ENCODE data around the gene HSD17B2. TPM values are rescaled to one million over a fixed set of nuclear protein-coding genes. Genes with fewer than 3 reads are reported as not detected.
A peak's percentile ranks its signal among the peaks of the same experiment; 100 is the strongest.

The HSD17B2 gene
- total and polyA plus RNA-seq, 2 of the 4 experiments (the other 2 are of a cell fraction) = 0.12 to 0.18 TPM

DNA sequence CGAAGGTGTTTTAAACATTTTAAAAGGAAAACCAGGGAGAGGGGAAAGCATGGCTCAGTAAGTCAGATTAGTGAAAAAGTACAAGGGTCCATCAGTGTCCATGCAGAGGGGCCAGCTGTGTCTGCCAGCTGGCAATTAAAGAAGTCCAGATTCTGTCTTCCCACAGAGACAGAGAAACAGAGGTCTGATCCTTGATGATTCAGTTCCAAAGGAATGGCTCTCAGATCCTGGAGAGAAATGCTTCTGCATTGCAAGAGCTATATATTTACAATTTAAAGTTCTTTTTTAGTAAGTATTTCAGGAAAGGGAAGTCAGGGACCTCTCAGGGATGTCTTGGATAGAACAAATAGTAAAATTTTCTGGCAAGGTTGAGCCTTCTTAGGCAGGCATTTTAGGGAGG lies 56.2 kb downstream of the HSD17B2 start:
- no TSS peak for BruUV-seq (replicated peaks)
- Histone ChIP-seq H3K79me1 (ENCODE audit: low read depth in 1 of 2, low read length in 2 of 2) (no peaks in the 10 kb centered on the region), H3K9ac (ENCODE audit: low read depth, low read length) (peak overlapping the region; percentile 45; the same call in 1 of the 2 replicates), H2AK9ac (replicated peaks; ENCODE audit: low read depth, low read length, poor library complexity) (no peak overlapping the region), H3K9me3 (ENCODE audit: control insufficient read depth, insufficient read depth, low read length) (no peaks in the 10 kb centered on the region), H3K4ac (ENCODE audit: low read depth, low read length) (peak overlapping the region; percentile 90), H3K14ac (replicated peaks; ENCODE audit: low read depth, low read length) (peak overlapping the region; percentile 78; the same call in 1 of the 2 replicates), H3K4me2 (ENCODE audit: low read depth, low read length) (peak overlapping the region; percentile 58), H3K27me3 (ENCODE audit: control insufficient read depth, insufficient read depth, low read length) (no peaks in the 10 kb centered on the region), H3K56ac (ENCODE audit: extremely low read depth, insufficient read depth, low read length) (0 out of 2 replicates have a peak overlapping the region, but pooled peaks have one; percentile 50), H3K18ac (ENCODE audit: low read depth, low read length) (peak overlapping the region; percentile 90), H4K20me1 (ENCODE audit: insufficient read depth, low read length) (no peaks in the 10 kb centered on the region; the same call in 1 of the 2 replicates), H2BK15ac (ENCODE audit: low read depth, low read length) (peak overlapping the region; percentile 94; the same call in 2 of the 3 replicates), H3K23ac (ENCODE audit: low read depth, low read length) (peak overlapping the region; percentile 80; the same call in 1 of the 2 replicates), H2BK5ac (ENCODE audit: low read depth, low read length, poor library complexity, severe bottlenecking) (peak overlapping the region; percentile 80), H3K4me3 (ENCODE audit: insufficient read depth, low read depth, low read length) (no peak overlapping the region), H3K9me1 (ENCODE audit: insufficient read depth, low read length) (peaks cover 6% of the 10 kb centered on the region; the same call in 1 of the 2 replicates), H3K4me1 (ENCODE audit: control insufficient read depth, insufficient read depth, low read length) (peaks cover 16% of the 10 kb centered on the region), H2BK20ac (ENCODE audit: low read depth, low read length) (peak overlapping the region; percentile 92), H3K27ac (ENCODE audit: insufficient read depth, low read length) (peak overlapping the region; percentile 96), H4K8ac (ENCODE audit: low read depth in 2 of 2, low read length in 2 of 2) (peak overlapping the region; percentile 74 to 79; a peak in 2 of 4 replicates), H4K91ac (ENCODE audit: insufficient read depth, low read depth, low read length) (peak overlapping the region; percentile 88), H2AK5ac (ENCODE audit: low read depth, low read length) (peak overlapping the region; percentile 86; the same call in 1 of the 2 replicates), H4K5ac (ENCODE audit: low read depth, low read length) (peak overlapping the region; percentile 91), H2BK120ac (ENCODE audit: low read depth, low read length) (peak overlapping the region; percentile 95), H2AFZ (replicated peaks; ENCODE audit: low read length, poor library complexity) (no peak overlapping the region), H3K36me3 (ENCODE audit: control insufficient read depth, insufficient read depth, low read length) (0 out of 2 replicates have a peak, but pooled peaks cover 2% of the 10 kb centered on the region)
- intact Hi-C loops (cut with micrococcal nuclease) = no loop called here
- dilution Hi-C loops (cut with HindIII; ENCODE audit: low sequenced_read_pairs, unreplicated experiment) = no loop called here
- DNase-seq = peak; percentile 64
- TF ChIP-seq CHD1 (IDR thresholded peaks at IDR 0.05; ENCODE audit: low read depth, low read length) = no peak
- no peak for TF ChIP-seq NFE2L2 (IDR thresholded peaks at IDR 0.05; ENCODE audit: low read depth, low read length)
- TF ChIP-seq, protein P1, sequence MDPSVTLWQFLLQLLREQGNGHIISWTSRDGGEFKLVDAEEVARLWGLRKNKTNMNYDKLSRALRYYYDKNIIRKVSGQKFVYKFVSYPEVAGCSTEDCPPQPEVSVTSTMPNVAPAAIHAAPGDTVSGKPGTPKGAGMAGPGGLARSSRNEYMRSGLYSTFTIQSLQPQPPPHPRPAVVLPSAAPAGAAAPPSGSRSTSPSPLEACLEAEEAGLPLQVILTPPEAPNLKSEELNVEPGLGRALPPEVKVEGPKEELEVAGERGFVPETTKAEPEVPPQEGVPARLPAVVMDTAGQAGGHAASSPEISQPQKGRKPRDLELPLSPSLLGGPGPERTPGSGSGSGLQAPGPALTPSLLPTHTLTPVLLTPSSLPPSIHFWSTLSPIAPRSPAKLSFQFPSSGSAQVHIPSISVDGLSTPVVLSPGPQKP (IDR thresholded peaks at IDR 0.05; ENCODE audit: borderline replicate concordance, low read depth, low read length) = no peak
- no peak for TF ChIP-seq FOS (IDR thresholded peaks at IDR 0.05; ENCODE audit: low read depth, low read length)
- no peak for TF ChIP-seq BHLHE40 (IDR thresholded peaks at IDR 0.05; ENCODE audit: low read depth, low read length)
- TF ChIP-seq MAZ (IDR thresholded peaks at IDR 0.05; ENCODE audit: borderline replicate concordance, low read depth, low read length) = no peak
- TF ChIP-seq RFX5 (IDR thresholded peaks at IDR 0.05; ENCODE audit: low read depth, low read length) = no peak
- TF ChIP-seq, protein P2, sequence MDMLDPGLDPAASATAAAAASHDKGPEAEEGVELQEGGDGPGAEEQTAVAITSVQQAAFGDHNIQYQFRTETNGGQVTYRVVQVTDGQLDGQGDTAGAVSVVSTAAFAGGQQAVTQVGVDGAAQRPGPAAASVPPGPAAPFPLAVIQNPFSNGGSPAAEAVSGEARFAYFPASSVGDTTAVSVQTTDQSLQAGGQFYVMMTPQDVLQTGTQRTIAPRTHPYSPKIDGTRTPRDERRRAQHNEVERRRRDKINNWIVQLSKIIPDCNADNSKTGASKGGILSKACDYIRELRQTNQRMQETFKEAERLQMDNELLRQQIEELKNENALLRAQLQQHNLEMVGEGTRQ (IDR thresholded peaks at IDR 0.05; ENCODE audit: low read depth, low read length) = no peak
- no peak for TF ChIP-seq POLR2A (IDR thresholded peaks at IDR 0.05; ENCODE audit: low read depth, low read length)
- no peak for TF ChIP-seq CEBPB (IDR thresholded peaks at IDR 0.05; ENCODE audit: low read depth, low read length)
- no peak for TF ChIP-seq MXI1 (IDR thresholded peaks at IDR 0.05; ENCODE audit: borderline replicate concordance, low read depth, low read length)
- no peak for TF ChIP-seq RAD21 (IDR thresholded peaks at IDR 0.05; ENCODE audit: low read length)
- no peak for TF ChIP-seq RCOR1 (IDR thresholded peaks at IDR 0.05; ENCODE audit: insufficient replicate concordance, low read length)
- no peak for TF ChIP-seq SMC3 (IDR thresholded peaks at IDR 0.05; ENCODE audit: low read depth, low read length)
- TF ChIP-seq, protein P3, sequence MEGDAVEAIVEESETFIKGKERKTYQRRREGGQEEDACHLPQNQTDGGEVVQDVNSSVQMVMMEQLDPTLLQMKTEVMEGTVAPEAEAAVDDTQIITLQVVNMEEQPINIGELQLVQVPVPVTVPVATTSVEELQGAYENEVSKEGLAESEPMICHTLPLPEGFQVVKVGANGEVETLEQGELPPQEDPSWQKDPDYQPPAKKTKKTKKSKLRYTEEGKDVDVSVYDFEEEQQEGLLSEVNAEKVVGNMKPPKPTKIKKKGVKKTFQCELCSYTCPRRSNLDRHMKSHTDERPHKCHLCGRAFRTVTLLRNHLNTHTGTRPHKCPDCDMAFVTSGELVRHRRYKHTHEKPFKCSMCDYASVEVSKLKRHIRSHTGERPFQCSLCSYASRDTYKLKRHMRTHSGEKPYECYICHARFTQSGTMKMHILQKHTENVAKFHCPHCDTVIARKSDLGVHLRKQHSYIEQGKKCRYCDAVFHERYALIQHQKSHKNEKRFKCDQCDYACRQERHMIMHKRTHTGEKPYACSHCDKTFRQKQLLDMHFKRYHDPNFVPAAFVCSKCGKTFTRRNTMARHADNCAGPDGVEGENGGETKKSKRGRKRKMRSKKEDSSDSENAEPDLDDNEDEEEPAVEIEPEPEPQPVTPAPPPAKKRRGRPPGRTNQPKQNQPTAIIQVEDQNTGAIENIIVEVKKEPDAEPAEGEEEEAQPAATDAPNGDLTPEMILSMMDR (conservative IDR thresholded peaks at IDR 0.05; ENCODE audit: low read depth, low read length) = no peak
- no peak for TF ChIP-seq MAFK (IDR thresholded peaks at IDR 0.05; ENCODE audit: low read depth, low read length)
- peak; percentile 84 for ATAC-seq (ENCODE audit: low read depth)
- ChIA-PET CTCF (no interaction called here), POLR2A (ENCODE audit: unreplicated experiment) (no interaction called here)
- in situ Hi-C loops (cut with MboI; ENCODE audit: low sequenced_read_pairs) = no loop called here
- WGBS, 2 experiments (ENCODE audit: extremely low coverage in 2 of 2, insufficient read length in 1 of 2) = no CpG with 5 or more reads among the region's 1 CpG

Measured in IMR-90 (cell line).